OCI-LY7 (cell line): ENCODE data around the gene BCDIN3D.

Experiments used
- EZH2phosphoT487 ChIP-seq: fragments of 200-600 bp; sonication (generic); IDR thresholded peaks from 2 replicates; pipeline ENCODE4 v1.6.1; 2018; ENCODE audit warnings: low read depth, borderline replicate concordance, mild to moderate bottlenecking, mixed run types, antibody characterized with exemption, low read length, moderate library complexity, mixed read lengths
- TF ChIP-seq, protein P1 (sequence below): fragments of 200-600 bp; sonication (generic); conservative IDR thresholded peaks from 2 replicates; pipeline ENCODE4 v1.5.1; 2014; ENCODE audit warnings: mild to moderate bottlenecking, antibody characterized with exemption, low read length, moderate library complexity, mixed read lengths

DNA sequence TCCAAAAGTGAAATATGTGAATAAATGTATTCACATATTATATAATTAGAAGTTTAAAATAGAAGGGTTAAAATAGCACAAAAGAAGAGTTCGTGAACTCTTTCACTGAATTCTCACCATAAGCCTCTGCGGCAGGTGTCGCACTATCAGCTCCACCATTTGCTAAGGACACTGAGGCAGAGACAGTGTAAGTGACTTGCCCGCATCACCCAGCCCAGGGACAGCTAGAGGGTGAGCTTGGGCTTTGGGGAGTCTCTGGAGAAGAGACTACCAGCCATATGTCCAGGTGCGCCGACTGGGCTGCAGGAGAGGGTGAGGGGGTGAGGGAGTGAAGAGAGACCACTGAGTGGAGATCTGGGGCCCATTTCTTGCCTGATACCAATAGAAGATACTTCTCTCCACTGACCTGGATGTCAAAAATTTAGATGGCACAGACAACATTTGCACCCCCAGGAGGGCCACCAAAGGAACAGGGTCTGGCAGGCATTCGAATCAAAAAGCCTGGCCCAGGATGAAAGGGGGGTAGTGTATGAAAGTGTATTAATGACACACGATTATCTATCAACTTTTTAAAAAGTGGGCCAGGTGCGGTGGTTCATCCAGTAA is 32.3 kb upstream of the BCDIN3D start:
- TF ChIP-seq, protein P1, sequence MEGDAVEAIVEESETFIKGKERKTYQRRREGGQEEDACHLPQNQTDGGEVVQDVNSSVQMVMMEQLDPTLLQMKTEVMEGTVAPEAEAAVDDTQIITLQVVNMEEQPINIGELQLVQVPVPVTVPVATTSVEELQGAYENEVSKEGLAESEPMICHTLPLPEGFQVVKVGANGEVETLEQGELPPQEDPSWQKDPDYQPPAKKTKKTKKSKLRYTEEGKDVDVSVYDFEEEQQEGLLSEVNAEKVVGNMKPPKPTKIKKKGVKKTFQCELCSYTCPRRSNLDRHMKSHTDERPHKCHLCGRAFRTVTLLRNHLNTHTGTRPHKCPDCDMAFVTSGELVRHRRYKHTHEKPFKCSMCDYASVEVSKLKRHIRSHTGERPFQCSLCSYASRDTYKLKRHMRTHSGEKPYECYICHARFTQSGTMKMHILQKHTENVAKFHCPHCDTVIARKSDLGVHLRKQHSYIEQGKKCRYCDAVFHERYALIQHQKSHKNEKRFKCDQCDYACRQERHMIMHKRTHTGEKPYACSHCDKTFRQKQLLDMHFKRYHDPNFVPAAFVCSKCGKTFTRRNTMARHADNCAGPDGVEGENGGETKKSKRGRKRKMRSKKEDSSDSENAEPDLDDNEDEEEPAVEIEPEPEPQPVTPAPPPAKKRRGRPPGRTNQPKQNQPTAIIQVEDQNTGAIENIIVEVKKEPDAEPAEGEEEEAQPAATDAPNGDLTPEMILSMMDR = no peak
- no peak for TF ChIP-seq EZH2phosphoT487
